WTC11 (cell line): ENCODE measurements around the gene CNDP1. TPM values are rescaled to one million over a fixed set of nuclear protein-coding genes. Genes with fewer than 3 reads are reported as not detected.

Experiments
- ATAC-seq: fragments of 200-7000 bp; cut with Tn5 transposase; 2 replicates; pipeline ENCODE4 v1.10.0; 2021; ENCODE audit warnings: mild to moderate bottlenecking, moderate library complexity
- CTCF ChIA-PET: fragments of 300-600 bp; sonication (Branson Sonifier 250); formaldehyde crosslinking; loops from one replicate; lab custom pipeline; 2021; ENCODE audit warnings: antibody characterized with exemption; lab: Charles Lee
- POLR2A ChIA-PET: fragments of 350-600 bp; sonication (Branson Sonifier 250); formaldehyde crosslinking; loops from one replicate; lab custom pipeline; 2021; ENCODE audit warnings: antibody characterized with exemption; lab: Charles Lee
- DNase-seq: peaks from one replicate; pipeline ENCODE4 v3.0.0; 2021; ENCODE audit warnings: low spot score
- H3K27ac Mint-ChIP-seq: 2 replicates; pipeline ENCODE4 v1.8.0; 2021; ENCODE audit warnings: mixed read lengths
- H3K27me3 Mint-ChIP-seq: 2 replicates; pipeline ENCODE4 v1.8.0; 2021; ENCODE audit warnings: low read depth, mild to moderate bottlenecking, moderate library complexity, mixed read lengths
- H3K36me3 Mint-ChIP-seq: 2 replicates; pipeline ENCODE4 v1.8.0; 2021; ENCODE audit warnings: mixed read lengths
- H3K4me1 Mint-ChIP-seq: 2 replicates; pipeline ENCODE4 v1.8.0; 2022; ENCODE audit warnings: mixed read lengths
- H3K4me3 Mint-ChIP-seq: 2 replicates; pipeline ENCODE4 v1.8.0; 2021; ENCODE audit warnings: mild to moderate bottlenecking, moderate library complexity, mixed read lengths
- H3K9me3 Mint-ChIP-seq: 2 replicates; pipeline ENCODE4 v1.8.0; 2021; ENCODE audit warnings: mixed read lengths
- CREB1 ChIP-seq: sonication (generic); formaldehyde crosslinking; IDR thresholded peaks from 2 replicates; pipeline ENCODE4 v1.8.0; 2023; ENCODE audit warnings: mild to moderate bottlenecking, missing genetic modification reagents
- ETV6 ChIP-seq: sonication (generic); formaldehyde crosslinking; IDR thresholded peaks from 2 replicates; pipeline ENCODE4 v1.8.1; 2022; ENCODE audit warnings: mild to moderate bottlenecking, missing genetic modification reagents
- FOXJ3 ChIP-seq: sonication (generic); formaldehyde crosslinking; IDR thresholded peaks from 2 replicates; pipeline ENCODE4 v1.9.0; 2021; ENCODE audit warnings: missing genetic modification reagents, mild to moderate bottlenecking, borderline replicate concordance
- GABPB1 ChIP-seq: sonication (generic); formaldehyde crosslinking; IDR thresholded peaks from 2 replicates; pipeline ENCODE4 v1.8.1; 2023; ENCODE audit warnings: mild to moderate bottlenecking, missing genetic modification reagents
- JAZF1 ChIP-seq: fragments of 250-450 bp; sonication (Bioruptor Pico); IDR thresholded peaks from 2 replicates; pipeline ENCODE4 v1.9.0; 2021; ENCODE audit warnings: moderate library complexity, mild to moderate bottlenecking, inconsistent platforms
- MYBL2 ChIP-seq: sonication (generic); formaldehyde crosslinking; IDR thresholded peaks from 2 replicates; pipeline ENCODE4 v1.8.1; 2023; ENCODE audit warnings: mild to moderate bottlenecking, moderate library complexity, missing genetic modification reagents
- NFYB ChIP-seq: sonication (generic); formaldehyde crosslinking; conservative IDR thresholded peaks from 2 replicates; pipeline ENCODE4 v1.8.0; 2022; ENCODE audit warnings: low read depth, missing genetic modification reagents
- NR3C1 ChIP-seq: sonication (generic); formaldehyde crosslinking; conservative IDR thresholded peaks from 2 replicates; pipeline ENCODE4 v1.8.1; 2023; ENCODE audit warnings: low read depth, mild to moderate bottlenecking, missing genetic modification reagents
- PRRX2 ChIP-seq: fragments of 250-450 bp; sonication (Bioruptor Pico); IDR thresholded peaks from 2 replicates; pipeline ENCODE4 v1.8.0; 2021; ENCODE audit warnings: mild to moderate bottlenecking
- RORB ChIP-seq: fragments of 250-450 bp; sonication (Bioruptor Pico); IDR thresholded peaks from 2 replicates; pipeline ENCODE4 v1.9.0; 2021; ENCODE audit warnings: mild to moderate bottlenecking
- SP1 ChIP-seq: sonication (generic); formaldehyde crosslinking; conservative IDR thresholded peaks from 2 replicates; pipeline ENCODE4 v1.8.1; 2022; ENCODE audit warnings: missing genetic modification reagents
- ZNF121 ChIP-seq: sonication (generic); formaldehyde crosslinking; IDR thresholded peaks from 2 replicates; pipeline ENCODE4 v1.8.0; 2023; ENCODE audit warnings: missing genetic modification reagents
- ZNF232 ChIP-seq: sonication (generic); formaldehyde crosslinking; IDR thresholded peaks from 2 replicates; pipeline ENCODE4 v1.8.0; 2022; ENCODE audit warnings: mild to moderate bottlenecking, missing genetic modification reagents
- ZNF263 ChIP-seq: sonication (generic); formaldehyde crosslinking; IDR thresholded peaks from 2 replicates; pipeline ENCODE4 v1.8.1; 2022; ENCODE audit warnings: low read depth, mild to moderate bottlenecking, moderate library complexity, missing genetic modification reagents
- ZNF317 ChIP-seq: sonication (generic); formaldehyde crosslinking; IDR thresholded peaks from 2 replicates; pipeline ENCODE4 v1.8.1; 2023; ENCODE audit warnings: low read depth, mild to moderate bottlenecking, moderate library complexity, missing genetic modification reagents, borderline replicate concordance
- total RNA-seq: library from RNA; stranded (reverse); gene quantifications from 3 replicates; pipeline ENCODE4 v1.2.3, GENCODE V29; 2021
- TF ChIP-seq, protein P1 (sequence below): sonication (generic); formaldehyde crosslinking; IDR thresholded peaks from 2 replicates; pipeline ENCODE4 v1.8.1; 2023; ENCODE audit warnings: mild to moderate bottlenecking, missing genetic modification reagents
- TF ChIP-seq, protein P2 (sequence below): sonication (generic); formaldehyde crosslinking; IDR thresholded peaks from 2 replicates; pipeline ENCODE4 v1.8.0; 2023; ENCODE audit warnings: missing genetic modification reagents
- TF ChIP-seq, protein P3 (sequence below): sonication (generic); formaldehyde crosslinking; IDR thresholded peaks from 2 replicates; pipeline ENCODE4 v1.8.0; 2022; ENCODE audit warnings: missing genetic modification reagents
- TF ChIP-seq, protein P4 (sequence below): sonication (generic); formaldehyde crosslinking; IDR thresholded peaks from 2 replicates; pipeline ENCODE4 v1.8.1; 2023; ENCODE audit warnings: mild to moderate bottlenecking, missing genetic modification reagents, moderate library complexity
- TF ChIP-seq, protein P5 (sequence below): sonication (generic); formaldehyde crosslinking; IDR thresholded peaks from 2 replicates; pipeline ENCODE4 v1.8.1; 2023; ENCODE audit warnings: mild to moderate bottlenecking, missing genetic modification reagents
- TF ChIP-seq, protein P6 (sequence below): fragments of 250-450 bp; sonication (Bioruptor Pico); IDR thresholded peaks from 2 replicates; pipeline ENCODE4 v1.9.0; 2021; ENCODE audit warnings: mild to moderate bottlenecking
- TF ChIP-seq, protein P7 (sequence below): sonication (generic); formaldehyde crosslinking; IDR thresholded peaks from 2 replicates; pipeline ENCODE4 v1.8.1; 2022; ENCODE audit warnings: mild to moderate bottlenecking, moderate library complexity, missing genetic modification reagents
- TF ChIP-seq, protein P8 (sequence below): sonication (generic); formaldehyde crosslinking; IDR thresholded peaks from 2 replicates; pipeline ENCODE4 v1.8.0; 2022; ENCODE audit warnings: mild to moderate bottlenecking, missing genetic modification reagents

Gene CNDP1
- total RNA-seq, 1 experiment from 2014 or later, result 0.28 TPM

DNA sequence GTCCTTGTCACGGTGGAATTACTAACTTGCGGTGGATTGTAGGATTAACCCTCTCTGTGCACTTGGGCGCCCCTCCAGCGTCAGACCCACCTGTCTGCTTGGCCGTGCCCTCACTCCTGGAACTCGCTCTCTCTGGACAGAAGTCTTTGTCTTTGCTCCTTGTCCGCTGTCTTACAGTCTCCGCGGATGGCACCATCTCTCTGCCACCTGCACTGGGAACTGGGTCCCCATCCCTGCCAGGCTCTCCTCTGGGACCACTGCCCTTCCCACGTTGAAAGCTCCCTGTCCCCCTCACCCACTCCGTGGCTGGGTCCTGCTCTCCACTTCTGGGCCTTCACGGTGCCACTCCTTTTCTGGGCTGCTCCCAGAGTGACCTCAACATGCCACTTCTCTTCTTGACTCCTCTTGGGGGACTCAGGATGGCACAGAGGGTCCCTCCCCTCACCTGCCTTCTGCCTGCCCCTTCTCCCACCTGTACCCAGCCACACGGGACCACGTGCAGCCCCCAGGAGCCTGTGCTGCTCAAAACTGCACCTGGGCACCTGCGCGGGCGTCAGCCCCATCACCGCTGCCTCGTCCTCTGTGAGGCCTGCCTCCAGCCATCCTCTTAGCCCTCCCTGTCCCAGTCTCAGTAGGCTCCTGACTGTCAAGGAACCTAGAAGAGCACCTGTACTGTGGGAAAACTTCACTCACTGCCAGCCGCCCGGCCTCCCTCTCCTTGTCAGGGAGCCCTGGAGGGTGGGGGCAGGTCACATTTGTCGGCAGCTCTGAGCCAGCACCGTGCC lies 27.0 kb upstream of the CNDP1 start (continued):
- TF ChIP-seq, protein P1, sequence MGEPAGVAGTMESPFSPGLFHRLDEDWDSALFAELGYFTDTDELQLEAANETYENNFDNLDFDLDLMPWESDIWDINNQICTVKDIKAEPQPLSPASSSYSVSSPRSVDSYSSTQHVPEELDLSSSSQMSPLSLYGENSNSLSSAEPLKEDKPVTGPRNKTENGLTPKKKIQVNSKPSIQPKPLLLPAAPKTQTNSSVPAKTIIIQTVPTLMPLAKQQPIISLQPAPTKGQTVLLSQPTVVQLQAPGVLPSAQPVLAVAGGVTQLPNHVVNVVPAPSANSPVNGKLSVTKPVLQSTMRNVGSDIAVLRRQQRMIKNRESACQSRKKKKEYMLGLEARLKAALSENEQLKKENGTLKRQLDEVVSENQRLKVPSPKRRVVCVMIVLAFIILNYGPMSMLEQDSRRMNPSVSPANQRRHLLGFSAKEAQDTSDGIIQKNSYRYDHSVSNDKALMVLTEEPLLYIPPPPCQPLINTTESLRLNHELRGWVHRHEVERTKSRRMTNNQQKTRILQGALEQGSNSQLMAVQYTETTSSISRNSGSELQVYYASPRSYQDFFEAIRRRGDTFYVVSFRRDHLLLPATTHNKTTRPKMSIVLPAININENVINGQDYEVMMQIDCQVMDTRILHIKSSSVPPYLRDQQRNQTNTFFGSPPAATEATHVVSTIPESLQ (CRISPR knock-in tag), result no peak
- TF ChIP-seq FOXJ3 (no peak), NFYB (CRISPR knock-in tag) (no peak), SP1 (CRISPR knock-in tag) (no peak), GABPB1 (CRISPR knock-in tag) (no peak), PRRX2 (CRISPR knock-in tag) (no peak), ZNF121 (CRISPR knock-in tag) (no peak), ETV6 (CRISPR knock-in tag) (no peak), JAZF1 (no peak), MYBL2 (CRISPR knock-in tag) (no peak), CREB1 (no peak)
- TF ChIP-seq, protein P2, sequence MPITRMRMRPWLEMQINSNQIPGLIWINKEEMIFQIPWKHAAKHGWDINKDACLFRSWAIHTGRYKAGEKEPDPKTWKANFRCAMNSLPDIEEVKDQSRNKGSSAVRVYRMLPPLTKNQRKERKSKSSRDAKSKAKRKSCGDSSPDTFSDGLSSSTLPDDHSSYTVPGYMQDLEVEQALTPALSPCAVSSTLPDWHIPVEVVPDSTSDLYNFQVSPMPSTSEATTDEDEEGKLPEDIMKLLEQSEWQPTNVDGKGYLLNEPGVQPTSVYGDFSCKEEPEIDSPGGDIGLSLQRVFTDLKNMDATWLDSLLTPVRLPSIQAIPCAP (CRISPR knock-in tag), result no peak
- TF ChIP-seq, protein P3, sequence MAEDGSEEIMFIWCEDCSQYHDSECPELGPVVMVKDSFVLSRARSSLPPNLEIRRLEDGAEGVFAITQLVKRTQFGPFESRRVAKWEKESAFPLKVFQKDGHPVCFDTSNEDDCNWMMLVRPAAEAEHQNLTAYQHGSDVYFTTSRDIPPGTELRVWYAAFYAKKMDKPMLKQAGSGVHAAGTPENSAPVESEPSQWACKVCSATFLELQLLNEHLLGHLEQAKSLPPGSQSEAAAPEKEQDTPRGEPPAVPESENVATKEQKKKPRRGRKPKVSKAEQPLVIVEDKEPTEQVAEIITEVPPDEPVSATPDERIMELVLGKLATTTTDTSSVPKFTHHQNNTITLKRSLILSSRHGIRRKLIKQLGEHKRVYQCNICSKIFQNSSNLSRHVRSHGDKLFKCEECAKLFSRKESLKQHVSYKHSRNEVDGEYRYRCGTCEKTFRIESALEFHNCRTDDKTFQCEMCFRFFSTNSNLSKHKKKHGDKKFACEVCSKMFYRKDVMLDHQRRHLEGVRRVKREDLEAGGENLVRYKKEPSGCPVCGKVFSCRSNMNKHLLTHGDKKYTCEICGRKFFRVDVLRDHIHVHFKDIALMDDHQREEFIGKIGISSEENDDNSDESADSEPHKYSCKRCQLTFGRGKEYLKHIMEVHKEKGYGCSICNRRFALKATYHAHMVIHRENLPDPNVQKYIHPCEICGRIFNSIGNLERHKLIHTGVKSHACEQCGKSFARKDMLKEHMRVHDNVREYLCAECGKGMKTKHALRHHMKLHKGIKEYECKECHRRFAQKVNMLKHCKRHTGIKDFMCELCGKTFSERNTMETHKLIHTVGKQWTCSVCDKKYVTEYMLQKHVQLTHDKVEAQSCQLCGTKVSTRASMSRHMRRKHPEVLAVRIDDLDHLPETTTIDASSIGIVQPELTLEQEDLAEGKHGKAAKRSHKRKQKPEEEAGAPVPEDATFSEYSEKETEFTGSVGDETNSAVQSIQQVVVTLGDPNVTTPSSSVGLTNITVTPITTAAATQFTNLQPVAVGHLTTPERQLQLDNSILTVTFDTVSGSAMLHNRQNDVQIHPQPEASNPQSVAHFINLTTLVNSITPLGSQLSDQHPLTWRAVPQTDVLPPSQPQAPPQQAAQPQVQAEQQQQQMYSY, result no peak
- TF ChIP-seq, protein P4, sequence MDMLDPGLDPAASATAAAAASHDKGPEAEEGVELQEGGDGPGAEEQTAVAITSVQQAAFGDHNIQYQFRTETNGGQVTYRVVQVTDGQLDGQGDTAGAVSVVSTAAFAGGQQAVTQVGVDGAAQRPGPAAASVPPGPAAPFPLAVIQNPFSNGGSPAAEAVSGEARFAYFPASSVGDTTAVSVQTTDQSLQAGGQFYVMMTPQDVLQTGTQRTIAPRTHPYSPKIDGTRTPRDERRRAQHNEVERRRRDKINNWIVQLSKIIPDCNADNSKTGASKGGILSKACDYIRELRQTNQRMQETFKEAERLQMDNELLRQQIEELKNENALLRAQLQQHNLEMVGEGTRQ (CRISPR knock-in tag), result no peak

DNA sequence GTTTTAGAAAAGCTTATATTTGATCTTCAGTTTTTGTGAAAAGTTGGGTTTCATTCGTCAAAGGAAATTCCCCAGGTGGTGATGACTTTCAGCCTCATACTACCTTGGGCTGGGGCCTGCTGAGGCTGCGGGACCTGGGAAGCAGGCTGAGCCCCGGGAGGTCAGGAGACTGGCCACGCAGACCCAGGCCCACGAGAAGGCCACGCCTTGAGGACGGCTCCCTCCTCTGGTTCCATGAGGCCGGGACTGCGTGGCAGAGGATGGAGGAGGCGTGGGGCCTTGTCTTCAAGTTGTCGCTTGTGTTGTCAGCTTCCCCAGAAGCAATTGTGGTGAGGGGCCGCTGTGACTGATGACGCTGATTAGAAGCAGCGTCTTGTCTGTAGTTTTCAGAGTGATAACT lies 26.4 kb upstream of the CNDP1 start:
- no peaks in the 10 kb centered on the region for H3K9me3 Mint-ChIP-seq
- POLR2A ChIA-PET, result no interaction called here
- no peak for ATAC-seq
- H3K27ac Mint-ChIP-seq, result peak overlapping the region; percentile 9; the same call in 1 of the 2 replicates
- no peak overlapping the region for H3K4me3 Mint-ChIP-seq
- H3K27me3 Mint-ChIP-seq, result no peaks in the 10 kb centered on the region
- H3K4me1 Mint-ChIP-seq, result peaks cover 30% of the 10 kb centered on the region
- peaks cover 64% of the 10 kb centered on the region for H3K36me3 Mint-ChIP-seq
- CTCF ChIA-PET, result interaction anchor here (2.1 kb wide), 1 partner anchor 44 kb away, joined by 6 read pairs; no protein-coding TSS in a partner anchor
- no peak for DNase-seq
- TF ChIP-seq ZNF263 (CRISPR knock-in tag) (no peak), ZNF232 (no peak), NR3C1 (no peak), RORB (CRISPR knock-in tag) (no peak), ZNF317 (no peak)
- TF ChIP-seq, protein P5, sequence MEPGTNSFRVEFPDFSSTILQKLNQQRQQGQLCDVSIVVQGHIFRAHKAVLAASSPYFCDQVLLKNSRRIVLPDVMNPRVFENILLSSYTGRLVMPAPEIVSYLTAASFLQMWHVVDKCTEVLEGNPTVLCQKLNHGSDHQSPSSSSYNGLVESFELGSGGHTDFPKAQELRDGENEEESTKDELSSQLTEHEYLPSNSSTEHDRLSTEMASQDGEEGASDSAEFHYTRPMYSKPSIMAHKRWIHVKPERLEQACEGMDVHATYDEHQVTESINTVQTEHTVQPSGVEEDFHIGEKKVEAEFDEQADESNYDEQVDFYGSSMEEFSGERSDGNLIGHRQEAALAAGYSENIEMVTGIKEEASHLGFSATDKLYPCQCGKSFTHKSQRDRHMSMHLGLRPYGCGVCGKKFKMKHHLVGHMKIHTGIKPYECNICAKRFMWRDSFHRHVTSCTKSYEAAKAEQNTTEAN, result no peak
- TF ChIP-seq, protein P6, sequence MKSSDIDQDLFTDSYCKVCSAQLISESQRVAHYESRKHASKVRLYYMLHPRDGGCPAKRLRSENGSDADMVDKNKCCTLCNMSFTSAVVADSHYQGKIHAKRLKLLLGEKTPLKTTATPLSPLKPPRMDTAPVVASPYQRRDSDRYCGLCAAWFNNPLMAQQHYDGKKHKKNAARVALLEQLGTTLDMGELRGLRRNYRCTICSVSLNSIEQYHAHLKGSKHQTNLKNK (CRISPR knock-in tag), result no peak
- TF ChIP-seq, protein P7, sequence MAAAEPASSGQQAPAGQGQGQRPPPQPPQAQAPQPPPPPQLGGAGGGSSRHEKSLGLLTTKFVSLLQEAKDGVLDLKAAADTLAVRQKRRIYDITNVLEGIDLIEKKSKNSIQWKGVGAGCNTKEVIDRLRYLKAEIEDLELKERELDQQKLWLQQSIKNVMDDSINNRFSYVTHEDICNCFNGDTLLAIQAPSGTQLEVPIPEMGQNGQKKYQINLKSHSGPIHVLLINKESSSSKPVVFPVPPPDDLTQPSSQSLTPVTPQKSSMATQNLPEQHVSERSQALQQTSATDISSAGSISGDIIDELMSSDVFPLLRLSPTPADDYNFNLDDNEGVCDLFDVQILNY, result no peak
- TF ChIP-seq, protein P8, sequence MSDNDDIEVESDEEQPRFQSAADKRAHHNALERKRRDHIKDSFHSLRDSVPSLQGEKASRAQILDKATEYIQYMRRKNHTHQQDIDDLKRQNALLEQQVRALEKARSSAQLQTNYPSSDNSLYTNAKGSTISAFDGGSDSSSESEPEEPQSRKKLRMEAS, result no peak
